Stimulated activated naive CD4-positive, alpha-beta T cell treated with Interleukin-2 at 50 U/mL for 16 hours (primary cell): Measurements from ENCODE around the gene BPIFB6.
"Not testable (repeated sequence)": the region's sequence is repeated elsewhere in the genome, so short reads cannot be mapped to it uniquely, and the experiment has no call there.

ENCODE experiments used
- DNase-seq: peaks from one replicate; lab custom pipeline; 2025; lab: John Stamatoyannopoulos, UW

The BPIFB6 gene

GRCh38 chr20:33030569-33030968 lies 879 bp upstream of the BPIFB6 start:
- DNase-seq, result no peak

- DNase-seq, result no peak
Measured at GRCh38 chr20:33032555-33032954, 1.1 kb downstream of the BPIFB6 start.

GRCh38 chr20:33033381-33033780 lies 1.9 kb downstream of the BPIFB6 start:
- no peak for DNase-seq

DNA sequence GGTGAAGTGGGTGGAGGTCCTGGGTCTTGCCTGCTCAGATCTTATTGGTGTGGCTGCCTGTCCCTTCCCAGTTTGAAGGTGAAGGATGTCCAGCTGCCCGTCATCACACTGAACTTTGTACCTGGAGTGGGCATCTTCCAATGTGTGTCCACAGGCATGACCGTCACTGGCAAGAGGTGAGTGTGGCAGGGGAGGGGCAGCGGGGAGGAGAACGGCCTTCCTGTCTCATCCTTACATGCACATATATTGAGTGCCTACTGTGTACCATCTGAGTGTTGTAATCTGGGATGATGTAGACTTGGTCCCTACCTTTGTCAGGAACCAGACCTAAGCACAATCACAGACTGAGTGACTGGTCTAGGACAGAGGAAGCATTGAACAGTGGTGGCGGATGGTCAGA lies 2.7 kb downstream of the BPIFB6 start:
- no peak for DNase-seq

- no peak for DNase-seq
Measured at GRCh38 chr20:33034901-33035492, 3.5 kb downstream of the BPIFB6 start.

- no peak for DNase-seq
Measured at GRCh38 chr20:33037456-33037855, 6.0 kb downstream of the BPIFB6 start.

- no peak for DNase-seq
Measured at GRCh38 chr20:33038243-33038642, 6.8 kb downstream of the BPIFB6 start.

- DNase-seq, result no peak
Measured at GRCh38 chr20:33042430-33042829, 11.0 kb downstream of the BPIFB6 start.

- DNase-seq, result no peak
Measured at GRCh38 chr20:33042983-33043730, 11.7 kb downstream of the BPIFB6 start.

DNA sequence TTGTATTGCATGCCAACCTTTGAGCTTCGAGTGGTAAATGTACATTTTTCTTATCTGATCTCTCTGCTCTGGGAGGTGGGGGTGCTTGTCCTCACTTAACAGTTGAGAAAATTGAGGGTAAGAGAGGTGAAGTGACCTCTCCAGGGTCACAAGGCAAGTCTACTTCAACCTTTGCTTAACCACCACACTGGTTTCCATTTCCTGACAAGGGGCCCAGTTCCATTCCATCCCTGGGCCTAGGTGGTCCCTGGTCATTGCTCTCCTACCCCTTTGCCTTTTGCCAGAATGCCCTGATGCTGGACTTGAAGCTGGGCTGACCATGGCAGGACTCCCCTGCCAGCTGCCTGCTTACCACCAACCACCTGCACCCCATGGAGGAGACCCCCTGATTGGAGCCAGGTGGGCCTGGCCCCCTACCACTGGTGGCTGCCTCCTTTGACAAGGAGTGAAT lies 12.3 kb downstream of the BPIFB6 start:
- DNase-seq, result no peak

GRCh38 chr20:33045129-33045721 lies 13.8 kb downstream of the BPIFB6 start:
- not testable (repeated sequence) for DNase-seq

- DNase-seq, result no peak
Measured at GRCh38 chr20:33046412-33046811, 15.0 kb downstream of the BPIFB6 start.

DNA sequence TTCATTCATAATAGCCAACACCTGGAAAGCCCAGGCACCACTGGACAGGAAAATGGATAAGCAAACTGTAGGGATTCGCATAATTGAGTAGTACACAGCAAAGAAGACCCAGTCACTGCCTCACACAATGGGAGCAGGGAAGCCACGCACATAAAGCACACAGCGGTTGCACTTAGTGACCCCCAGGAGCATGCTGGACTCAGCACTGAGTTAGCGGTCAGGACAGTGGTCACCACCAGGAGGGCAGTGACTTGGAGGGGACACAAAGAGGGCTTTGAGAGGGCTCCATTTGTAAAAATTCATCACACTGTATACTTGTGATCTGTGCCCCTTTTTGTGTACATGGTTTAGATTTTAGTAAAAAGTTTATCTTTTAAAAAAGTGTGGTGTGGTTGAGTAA lies 19.9 kb downstream of the BPIFB6 start:
- no peak for DNase-seq

GRCh38 chr20:33053291-33054106 lies 22.1 kb downstream of the BPIFB6 start, which contains the start of gene BPIFB3:
Gene BPIFB3, plus strand, starts transcription at chr20:33053903. Its CDS starts 1,533 bp downstream, at chr20:33055436.
- no peak for DNase-seq

DNA sequence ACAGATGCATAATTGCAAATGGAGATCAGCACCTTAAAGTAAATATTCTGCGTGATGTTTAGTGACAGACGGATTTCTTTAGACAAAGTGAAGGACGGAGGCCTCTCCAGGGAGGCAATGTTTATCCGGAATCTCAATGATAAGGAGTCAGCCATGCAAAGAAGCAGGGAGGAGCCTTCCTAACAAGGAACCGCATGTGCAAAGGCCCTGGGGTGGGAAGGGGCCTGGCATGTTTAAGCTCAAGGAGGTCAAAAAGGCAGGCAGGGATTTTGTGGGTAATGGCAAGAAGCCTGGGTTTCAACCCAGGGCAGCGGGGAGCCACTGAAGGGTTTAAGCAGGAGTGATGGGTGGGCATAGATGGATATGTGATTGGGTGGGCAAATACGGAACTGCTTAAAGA lies 22.9 kb downstream of the BPIFB6 start:
- DNase-seq, result no peak

DNA sequence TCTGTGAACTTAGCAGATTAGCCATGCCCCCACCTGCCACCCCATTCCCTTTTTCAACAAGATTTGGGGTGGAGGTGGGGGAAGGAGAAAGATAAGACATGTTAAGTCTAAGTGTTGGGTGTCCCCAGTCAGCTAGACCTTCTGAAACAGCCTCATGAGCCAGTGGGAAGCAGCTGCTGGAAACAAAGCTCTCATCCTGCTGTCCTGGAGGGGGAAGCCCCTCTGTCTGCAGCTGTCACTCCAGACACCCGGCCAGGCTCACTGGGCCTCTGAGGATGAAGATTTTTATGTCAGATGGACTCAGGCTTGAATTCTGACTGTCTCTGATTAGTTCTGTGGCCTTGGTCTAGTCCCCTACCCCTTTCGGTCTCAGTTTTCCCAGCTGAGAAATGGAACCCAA lies 23.3 kb downstream of the BPIFB6 start:
- no peak for DNase-seq

DNA sequence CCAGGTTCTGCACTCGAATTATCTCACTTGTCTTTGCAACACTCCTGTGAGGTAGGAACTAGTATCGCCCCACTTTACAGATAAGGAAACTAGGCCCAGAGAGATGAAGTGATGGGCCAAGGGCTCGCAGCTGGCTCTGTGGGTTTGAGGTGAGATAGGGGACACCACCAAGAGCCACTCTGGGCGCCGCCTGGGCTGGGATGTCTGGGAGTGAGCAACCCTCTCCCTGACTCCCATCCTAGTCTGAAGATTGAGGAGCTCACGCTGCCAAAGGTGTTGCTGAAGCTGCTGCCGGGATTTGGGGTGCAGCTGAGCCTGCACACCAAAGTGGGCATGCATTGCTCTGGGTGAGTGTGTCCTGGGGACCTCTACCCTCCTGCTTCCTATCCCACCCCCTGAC lies 27.7 kb downstream of the BPIFB6 start:
- DNase-seq, result no peak

DNA sequence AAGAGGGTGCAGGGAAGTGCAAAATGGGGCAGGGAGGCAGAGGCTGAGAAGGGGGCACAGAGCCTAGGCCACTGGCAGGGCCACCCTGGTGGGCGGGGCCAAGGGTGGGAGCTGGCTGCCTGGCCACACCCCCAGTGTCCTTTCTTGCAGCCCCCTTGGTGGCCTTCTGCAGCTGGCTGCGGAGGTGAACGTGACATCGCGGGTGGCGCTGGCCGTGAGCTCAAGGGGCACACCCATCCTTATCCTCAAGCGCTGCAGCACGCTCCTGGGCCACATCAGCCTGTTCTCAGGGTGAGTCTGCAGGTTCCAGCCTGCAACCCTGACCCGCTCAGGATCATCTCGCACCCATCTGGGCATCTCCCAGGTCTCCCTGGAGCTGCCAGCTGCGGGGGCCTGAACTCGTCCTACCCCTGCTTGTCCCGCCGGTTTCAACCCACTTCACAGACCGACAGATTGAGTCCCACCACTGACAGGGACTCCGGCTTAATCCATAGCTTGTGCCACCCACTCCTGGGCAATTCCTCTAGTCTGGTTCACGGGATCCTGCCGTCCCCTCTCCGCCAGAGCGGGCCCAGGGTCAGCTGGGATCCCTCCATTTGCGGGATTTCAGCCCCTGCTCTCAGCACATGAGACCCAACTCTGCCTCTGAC lies 28.4 kb downstream of the BPIFB6 start:
- no peak for DNase-seq

DNA sequence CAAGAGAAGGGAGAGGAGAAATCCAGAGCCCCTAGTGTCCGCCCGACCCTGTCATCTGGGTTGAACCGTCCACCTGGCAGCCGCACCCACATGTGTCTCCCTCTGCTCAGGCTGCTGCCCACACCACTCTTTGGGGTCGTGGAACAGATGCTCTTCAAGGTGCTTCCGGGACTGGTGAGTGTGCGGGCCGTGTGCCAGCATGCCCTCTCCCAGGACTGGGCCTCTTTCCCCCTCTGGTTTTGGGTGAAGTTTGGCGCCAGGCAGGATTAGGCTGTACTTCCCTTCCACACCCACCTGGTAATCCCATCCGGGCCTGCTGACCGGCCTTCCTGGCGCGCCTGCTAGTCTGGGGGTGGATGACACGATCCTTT lies 30.2 kb downstream of the BPIFB6 start:
- DNase-seq, result no peak

DNA sequence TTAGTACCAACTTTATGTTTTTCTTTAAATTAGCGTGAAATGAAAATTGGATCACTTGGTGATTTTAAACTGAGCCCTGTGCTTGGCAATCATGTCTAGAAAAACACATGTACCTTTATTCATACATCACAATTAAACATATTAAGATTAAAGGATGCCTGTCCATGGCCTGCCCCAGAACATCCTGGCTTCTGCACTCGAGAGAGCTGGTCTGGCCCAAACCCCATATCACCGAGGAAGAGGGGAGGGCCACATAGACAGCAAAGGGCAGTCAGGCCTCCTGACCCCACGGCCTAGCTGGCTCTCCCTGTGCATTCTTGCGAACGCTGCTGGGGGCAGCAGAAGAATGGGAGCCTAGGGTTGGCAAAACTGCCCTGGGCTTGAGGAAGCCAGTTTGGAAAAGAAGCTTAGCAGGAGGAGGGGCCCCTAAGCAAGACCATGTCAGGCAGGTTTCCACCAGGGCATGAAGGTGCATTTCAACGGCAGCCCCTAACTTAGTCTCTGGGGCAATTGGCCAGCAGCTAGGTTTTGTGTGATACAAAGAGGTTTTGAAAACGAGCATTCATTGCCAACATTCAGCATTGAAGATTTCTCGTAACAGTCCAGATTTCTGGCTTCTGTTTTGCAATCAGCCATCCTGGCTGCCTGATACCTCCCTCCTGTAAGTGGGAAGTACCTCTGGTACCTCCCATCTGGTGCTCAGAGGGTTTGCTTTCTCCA lies 30.8 kb downstream of the BPIFB6 start:
- DNase-seq, result no peak

DNA sequence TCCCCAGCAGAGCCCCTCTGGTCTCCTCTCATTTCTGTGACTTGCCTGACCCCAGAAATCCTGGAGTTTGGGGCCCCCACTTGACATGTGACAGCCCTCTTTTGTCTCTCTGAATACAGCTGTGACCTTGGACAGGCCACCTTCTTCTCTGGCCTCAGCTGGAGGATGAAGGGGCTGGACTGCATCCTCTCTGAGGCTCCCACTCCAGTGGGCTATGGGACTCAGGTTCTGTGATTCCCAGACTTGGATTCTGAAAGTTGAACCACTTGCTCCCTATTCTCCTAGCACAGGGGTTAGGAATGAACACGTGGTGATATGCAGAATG lies 31.3 kb downstream of the BPIFB6 start:
- no peak for DNase-seq

GRCh38 chr20:33063271-33063670 lies 31.8 kb downstream of the BPIFB6 start:
- no peak for DNase-seq
